ENCODE measurements around the gene PPP3CA.

GRCh38 chr4:101348995-101349800, 1.9 kb upstream of the PPP3CA start:
- TF ChIP-seq CTCF (conservative IDR thresholded peaks at IDR 0.05; ENCODE audit: low read depth in 2 of 2) (no peak), EZH2 (IDR thresholded peaks at IDR 0.05; ENCODE audit: low read depth, unreplicated experiment) (no peak), POLR2AphosphoS5 (IDR thresholded peaks at IDR 0.05; ENCODE audit: low read depth) (no peak), JUNB (IDR thresholded peaks at IDR 0.05; ENCODE audit: unreplicated experiment) (no peak), REST (IDR thresholded peaks at IDR 0.05; ENCODE audit: unreplicated experiment) (no peak), EZH2phosphoT487 (IDR thresholded peaks at IDR 0.05; ENCODE audit: unreplicated experiment) (no peak), ZNF114 (CRISPR knock-in tag; IDR thresholded peaks at IDR 0.05) (no peak), STAT1 (IDR thresholded peaks at IDR 0.05; ENCODE audit: unreplicated experiment) (no peak), CREB1 (CRISPR knock-in tag; IDR thresholded peaks at IDR 0.05; ENCODE audit: low read depth) (no peak)
